Stimulated activated memory B cell treated with anti-CD40 and anti-IgM and Interleukin-4, amounts not matched to agents 10 μg/mL and 1 μg/mL and 100 μg/mL, for 72 hours (primary cell): Measurements from ENCODE around the gene SDR42E2.
"Not testable (repeated sequence)": the region's sequence is repeated elsewhere in the genome, so short reads cannot be mapped to it uniquely, and the experiment has no call there.

Source experiments
- ATAC-seq: fragments of 150-1000 bp; cut with Tn5 transposase; 2 replicates; pipeline ENCODE4 v1.10.0; 2021
- H3K27ac Mint-ChIP-seq: one replicate; pipeline ENCODE4 v1.8.0; 2022; ENCODE audit warnings: mild to moderate bottlenecking, mixed read lengths
- H3K27me3 Mint-ChIP-seq: one replicate; pipeline ENCODE4 v1.8.0; 2022; ENCODE audit warnings: mixed read lengths
- H3K36me3 Mint-ChIP-seq: one replicate; pipeline ENCODE4 v1.8.0; 2022; ENCODE audit warnings: mixed read lengths
- H3K4me1 Mint-ChIP-seq: one replicate; pipeline ENCODE4 v1.8.0; 2022; ENCODE audit warnings: mixed read lengths
- H3K4me3 Mint-ChIP-seq: one replicate; pipeline ENCODE4 v1.8.0; 2022; ENCODE audit warnings: mild to moderate bottlenecking, moderate library complexity, mixed read lengths
- H3K9me3 Mint-ChIP-seq: one replicate; pipeline ENCODE4 v1.8.0; 2022; ENCODE audit warnings: mixed read lengths

Gene SDR42E2

DNA sequence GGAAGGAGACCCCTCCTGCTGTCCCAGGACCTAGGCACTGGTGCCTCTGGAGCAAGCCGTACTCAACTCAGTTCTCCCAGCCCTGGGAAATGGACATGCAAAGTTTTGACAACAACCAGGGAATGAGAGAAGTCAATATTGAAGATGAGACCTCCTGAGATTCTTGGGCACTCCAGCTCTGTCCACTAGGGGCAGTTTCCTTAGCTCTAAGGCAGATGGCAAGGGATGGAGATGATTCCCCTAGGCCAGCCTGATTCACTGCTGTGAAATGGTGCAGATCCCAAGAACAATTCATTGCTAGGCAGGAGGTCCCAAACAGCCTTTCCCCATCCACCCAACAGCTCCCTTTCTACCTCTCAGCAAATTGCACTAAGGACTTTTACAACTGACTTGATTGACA, 20.5 kb upstream of the SDR42E2 start:
- Mint-ChIP-seq H3K9me3 (no peaks in the 10 kb centered on the region), H3K4me3 (no peak overlapping the region), H3K27me3 (peaks cover 9% of the 10 kb centered on the region), H3K4me1 (no peaks in the 10 kb centered on the region), H3K36me3 (no peaks in the 10 kb centered on the region), H3K27ac (no peak overlapping the region)
- no peak for ATAC-seq

GRCh38 chr16:22144520-22144919, 17.8 kb upstream of the SDR42E2 start:
- H3K9me3 Mint-ChIP-seq = no peaks in the 10 kb centered on the region
- no peaks in the 10 kb centered on the region for H3K36me3 Mint-ChIP-seq
- H3K4me3 Mint-ChIP-seq = no peak overlapping the region
- H3K4me1 Mint-ChIP-seq = no peaks in the 10 kb centered on the region
- no peak for ATAC-seq
- peaks cover 9% of the 10 kb centered on the region for H3K27me3 Mint-ChIP-seq
- H3K27ac Mint-ChIP-seq = no peak overlapping the region

DNA sequence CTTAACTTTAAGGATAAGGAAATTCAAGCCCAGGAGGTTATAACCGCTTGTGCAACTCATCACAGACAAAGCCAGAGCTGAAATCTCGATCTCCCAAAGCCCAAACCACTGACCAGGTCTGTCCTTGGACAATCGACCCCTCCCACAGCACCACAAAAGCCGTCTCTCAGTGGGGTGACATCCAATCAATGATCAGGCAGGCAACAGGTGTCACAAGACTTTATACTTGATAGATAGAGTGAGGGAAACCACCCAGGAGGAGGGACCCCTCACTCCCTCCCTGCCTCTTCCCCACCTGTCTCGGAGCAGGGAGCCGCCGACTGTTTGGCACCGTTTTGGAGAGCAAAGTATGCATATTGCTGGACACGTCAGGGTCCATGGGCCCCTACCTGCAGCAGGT, 14.5 kb upstream of the SDR42E2 start:
- no peak for ATAC-seq
- no peak overlapping the region for H3K27ac Mint-ChIP-seq
- H3K4me3 Mint-ChIP-seq = no peak overlapping the region
- no peaks in the 10 kb centered on the region for H3K4me1 Mint-ChIP-seq
- H3K9me3 Mint-ChIP-seq = no peaks in the 10 kb centered on the region
- no peaks in the 10 kb centered on the region for H3K27me3 Mint-ChIP-seq
- H3K36me3 Mint-ChIP-seq = no peaks in the 10 kb centered on the region

GRCh38 chr16:22151246-22151998, 10.9 kb upstream of the SDR42E2 start:
- H3K27me3 Mint-ChIP-seq = peaks cover 8% of the 10 kb centered on the region
- H3K36me3 Mint-ChIP-seq = no peaks in the 10 kb centered on the region
- no peak for ATAC-seq
- no peak overlapping the region for H3K27ac Mint-ChIP-seq
- no peaks in the 10 kb centered on the region for H3K4me1 Mint-ChIP-seq
- H3K9me3 Mint-ChIP-seq = no peaks in the 10 kb centered on the region
- H3K4me3 Mint-ChIP-seq = no peak overlapping the region

DNA sequence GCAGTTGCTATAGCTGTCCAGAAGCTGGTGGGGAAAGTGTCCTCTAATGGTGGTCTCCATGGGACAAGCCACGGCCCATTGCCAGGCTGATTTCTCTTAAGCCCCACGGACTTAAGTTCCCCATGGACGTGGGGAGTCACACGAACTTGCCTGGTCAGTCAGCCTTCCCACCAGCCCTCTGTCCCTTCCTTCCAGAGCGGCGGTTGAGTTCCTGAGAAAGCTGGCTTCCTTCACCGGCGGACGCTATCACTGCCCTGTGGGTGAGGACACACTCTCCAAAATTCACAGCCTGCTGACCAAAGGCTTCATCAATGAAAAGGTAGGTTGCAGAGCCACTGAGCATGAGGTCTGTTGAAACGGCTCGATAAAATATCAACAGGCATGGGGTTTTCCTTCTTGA, 10.0 kb upstream of the SDR42E2 start:
- no peak for ATAC-seq
- no peaks in the 10 kb centered on the region for H3K9me3 Mint-ChIP-seq
- no peaks in the 10 kb centered on the region for H3K4me1 Mint-ChIP-seq
- H3K27ac Mint-ChIP-seq = no peak overlapping the region
- H3K27me3 Mint-ChIP-seq = peaks cover 10% of the 10 kb centered on the region
- H3K4me3 Mint-ChIP-seq = no peak overlapping the region
- H3K36me3 Mint-ChIP-seq = no peaks in the 10 kb centered on the region

- not testable (repeated sequence) for H3K27me3 Mint-ChIP-seq, H3K36me3 Mint-ChIP-seq, H3K4me3 Mint-ChIP-seq, H3K27ac Mint-ChIP-seq, H3K9me3 Mint-ChIP-seq, ATAC-seq, H3K4me1 Mint-ChIP-seq
Measured at GRCh38 chr16:22153078-22153477, 9.2 kb upstream of the SDR42E2 start.

DNA sequence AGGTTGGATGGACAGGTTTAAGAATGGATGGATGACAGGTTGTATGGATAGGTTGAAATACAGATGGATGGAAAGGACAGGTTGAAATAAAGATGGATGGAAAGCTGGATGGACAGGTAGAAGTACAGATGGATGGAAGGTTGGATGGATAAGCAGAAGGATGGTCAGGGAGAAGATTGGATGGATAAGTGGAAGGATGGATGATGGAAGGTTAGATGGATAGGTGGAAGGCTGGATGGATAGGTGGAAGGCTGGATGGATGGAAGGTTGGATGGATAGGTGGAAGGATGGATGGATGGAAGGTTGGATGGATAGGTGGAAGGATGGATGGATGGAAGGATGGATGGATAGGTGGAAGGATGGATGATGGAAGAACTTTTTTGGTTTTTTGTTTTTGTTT, 905 bp upstream of the SDR42E2 start:
- Mint-ChIP-seq H3K4me3 (no peak overlapping the region), H3K36me3 (peaks cover 7% of the 10 kb centered on the region), H3K27me3 (peaks cover 18% of the 10 kb centered on the region), H3K27ac (no peak overlapping the region), H3K4me1 (no peaks in the 10 kb centered on the region), H3K9me3 (peaks cover 5% of the 10 kb centered on the region)
- ATAC-seq = no peak

DNA sequence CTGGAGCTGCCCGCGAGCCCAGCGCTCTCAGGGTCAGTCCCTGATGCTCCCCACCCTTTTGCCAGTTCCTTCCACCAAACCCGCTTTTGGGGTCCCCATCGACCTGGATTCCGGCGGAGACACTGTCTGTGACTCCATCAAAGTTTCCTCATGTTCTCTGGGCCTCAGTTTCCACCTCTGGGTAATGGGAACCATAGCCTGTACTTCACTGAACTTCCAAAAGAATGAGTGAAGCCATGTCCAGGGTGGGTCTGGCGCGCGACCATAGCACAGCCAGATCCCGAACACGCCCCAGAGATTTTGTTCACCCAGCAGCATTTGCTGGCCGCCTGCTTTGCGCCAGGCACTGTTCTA, 327 bp downstream of the SDR42E2 start:
- peaks cover 16% of the 10 kb centered on the region for H3K27me3 Mint-ChIP-seq
- H3K27ac Mint-ChIP-seq = no peak overlapping the region
- peaks cover 5% of the 10 kb centered on the region for H3K9me3 Mint-ChIP-seq
- H3K4me1 Mint-ChIP-seq = no peaks in the 10 kb centered on the region
- peaks cover 7% of the 10 kb centered on the region for H3K36me3 Mint-ChIP-seq
- ATAC-seq = no peak
- H3K4me3 Mint-ChIP-seq = no peak overlapping the region

DNA sequence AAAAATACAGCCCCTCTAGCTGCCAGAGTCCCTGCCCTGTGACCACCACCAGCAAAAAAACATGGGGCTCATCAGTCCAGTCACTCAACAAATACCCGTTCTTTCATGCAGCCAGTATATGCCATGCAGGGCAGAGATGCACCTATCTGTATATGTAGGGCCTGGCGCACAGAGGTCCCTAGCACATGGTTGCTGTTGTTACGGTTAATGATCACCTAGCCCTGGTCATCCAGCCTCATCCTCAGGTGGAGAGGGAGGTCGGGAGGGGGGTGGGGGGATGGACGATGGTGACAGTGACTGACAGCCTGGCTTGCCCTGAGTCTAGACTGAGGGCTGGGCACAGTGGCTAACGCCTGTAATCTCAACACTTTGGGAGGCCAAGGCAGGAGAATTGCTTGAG, 1.5 kb downstream of the SDR42E2 start:
- H3K4me3 Mint-ChIP-seq = no peak overlapping the region
- peaks cover 16% of the 10 kb centered on the region for H3K27me3 Mint-ChIP-seq
- no peak for ATAC-seq
- H3K9me3 Mint-ChIP-seq = peaks cover 5% of the 10 kb centered on the region
- no peaks in the 10 kb centered on the region for H3K4me1 Mint-ChIP-seq
- H3K36me3 Mint-ChIP-seq = peaks cover 7% of the 10 kb centered on the region
- no peak overlapping the region for H3K27ac Mint-ChIP-seq

GRCh38 chr16:22164482-22164881, 2.2 kb downstream of the SDR42E2 start:
- Mint-ChIP-seq H3K4me1 (no peaks in the 10 kb centered on the region), H3K36me3 (peaks cover 7% of the 10 kb centered on the region), H3K4me3 (no peak overlapping the region), H3K9me3 (peaks cover 5% of the 10 kb centered on the region), H3K27ac (no peak overlapping the region), H3K27me3 (peaks cover 16% of the 10 kb centered on the region)
- ATAC-seq = no peak

DNA sequence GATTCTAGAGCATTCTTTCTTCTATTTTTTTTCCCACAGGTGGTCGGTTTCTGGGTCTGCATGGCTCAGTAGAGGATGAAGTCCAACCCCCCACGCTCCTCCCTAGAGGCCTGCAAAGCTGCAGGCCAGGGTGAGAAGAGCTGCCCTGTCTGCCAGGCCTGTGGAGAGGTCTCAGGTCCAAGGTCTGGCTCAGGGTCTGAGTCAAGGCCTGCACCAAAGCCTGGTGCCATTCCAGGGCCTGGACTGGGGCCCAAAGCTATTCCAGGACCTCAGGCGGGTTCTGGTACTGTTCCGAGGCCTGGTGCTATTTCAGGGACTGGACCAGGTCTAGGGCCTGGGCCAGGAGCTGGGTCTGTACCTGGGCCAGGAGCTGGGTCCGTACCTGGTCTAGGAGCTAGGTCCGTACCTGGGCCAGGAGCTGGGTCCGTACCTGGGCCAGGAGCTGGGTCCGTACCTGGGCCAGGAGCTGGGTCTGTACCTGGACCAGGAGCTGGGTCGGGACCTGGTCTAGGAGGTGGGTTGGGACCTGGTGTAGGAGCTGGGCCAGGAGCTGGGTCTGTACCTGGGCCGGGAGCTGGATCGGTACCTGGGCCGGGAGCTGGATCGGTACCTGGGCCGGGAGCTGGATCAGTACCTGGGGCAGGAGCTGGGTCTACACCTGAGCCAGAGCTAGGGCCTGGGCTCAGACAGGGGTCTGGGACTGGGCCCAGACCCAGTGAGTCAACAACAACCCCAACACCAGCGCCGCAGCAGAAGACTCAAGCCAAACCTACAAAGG, 3.4 kb downstream of the SDR42E2 start:
- Mint-ChIP-seq H3K4me1 (no peaks in the 10 kb centered on the region), H3K27me3 (peaks cover 15% of the 10 kb centered on the region), H3K36me3 (peaks cover 7% of the 10 kb centered on the region), H3K27ac (no peak overlapping the region), H3K9me3 (peaks cover 5% of the 10 kb centered on the region), H3K4me3 (no peak overlapping the region)
- peak; percentile 28 for ATAC-seq

DNA sequence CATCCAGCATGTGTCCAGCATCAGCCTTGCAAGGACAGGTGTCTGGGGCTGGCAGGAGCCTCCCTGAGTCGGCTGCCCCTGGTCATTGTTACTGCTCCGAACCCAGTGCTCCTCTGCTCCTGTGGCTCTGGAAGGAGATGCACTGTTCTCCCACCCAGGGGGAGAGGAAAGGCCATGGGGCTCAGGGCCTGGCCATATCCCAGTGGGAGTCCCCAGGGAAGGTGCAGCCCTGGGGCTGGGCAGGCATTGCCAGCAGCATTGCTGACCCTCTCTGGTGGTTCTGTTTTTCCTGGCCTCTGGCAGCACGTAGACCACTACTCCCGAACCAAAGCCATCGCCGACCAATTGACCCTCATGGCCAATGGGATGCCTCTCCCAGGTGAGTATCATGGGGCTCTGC, 9.6 kb downstream of the SDR42E2 start:
- Mint-ChIP-seq H3K36me3 (no peaks in the 10 kb centered on the region), H3K4me3 (no peak overlapping the region), H3K9me3 (no peaks in the 10 kb centered on the region), H3K4me1 (peaks cover 7% of the 10 kb centered on the region), H3K27me3 (no peaks in the 10 kb centered on the region), H3K27ac (no peak overlapping the region)
- ATAC-seq = no peak

DNA sequence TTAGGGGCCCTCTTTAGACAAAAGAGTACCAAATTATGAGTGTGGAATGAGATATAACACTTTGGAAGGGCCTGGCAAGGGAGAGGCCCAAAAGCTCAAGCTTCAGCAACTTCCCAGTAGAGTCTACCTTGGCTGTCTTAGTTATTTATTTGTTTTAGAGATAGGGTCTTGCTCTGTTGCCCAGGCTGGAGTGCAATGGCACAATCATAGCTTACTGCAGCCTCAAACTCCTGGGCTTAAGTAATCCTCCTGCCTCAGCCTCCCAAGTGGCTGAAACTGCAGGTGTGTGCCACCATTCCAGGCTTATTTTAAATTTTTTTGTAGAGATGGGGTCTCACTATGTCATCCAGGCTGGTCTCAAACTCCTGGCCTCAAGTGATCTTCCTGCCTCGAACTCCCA, 10.3 kb downstream of the SDR42E2 start:
- not testable (repeated sequence) for H3K4me1 Mint-ChIP-seq, ATAC-seq, H3K27ac Mint-ChIP-seq, H3K27me3 Mint-ChIP-seq, H3K9me3 Mint-ChIP-seq, H3K4me3 Mint-ChIP-seq, H3K36me3 Mint-ChIP-seq

- Mint-ChIP-seq H3K4me3 (no peak overlapping the region), H3K27me3 (no peaks in the 10 kb centered on the region), H3K9me3 (no peaks in the 10 kb centered on the region), H3K4me1 (peaks cover 7% of the 10 kb centered on the region), H3K27ac (no peak overlapping the region), H3K36me3 (no peaks in the 10 kb centered on the region)
- no peak for ATAC-seq
Measured at GRCh38 chr16:22174642-22175041, 12.3 kb downstream of the SDR42E2 start.

- no peak for ATAC-seq
- Mint-ChIP-seq H3K27ac (no peak overlapping the region), H3K4me1 (peaks cover 7% of the 10 kb centered on the region), H3K4me3 (no peak overlapping the region), H3K9me3 (no peaks in the 10 kb centered on the region), H3K36me3 (peaks cover 4% of the 10 kb centered on the region), H3K27me3 (no peaks in the 10 kb centered on the region)
Measured at GRCh38 chr16:22177968-22178930, 15.9 kb downstream of the SDR42E2 start.
